Chondrocyte (in vitro differentiated cells): ENCODE data around the gene GRPEL2. TPM values are rescaled to one million over a fixed set of nuclear protein-coding genes. Genes with fewer than 3 reads are reported as not detected.

Source experiments
- DNase-seq: peaks from one replicate; pipeline ENCODE4 v3.0.0; 2021; ENCODE audit warnings: mixed read lengths, low spot score
- H3K27ac Mint-ChIP-seq: one replicate; pipeline ENCODE4 v1.8.0; 2021; ENCODE audit warnings: mild to moderate bottlenecking, moderate library complexity, mixed read lengths; ENCODE audit not compliant: unreplicated experiment
- H3K27me3 Mint-ChIP-seq: 2 replicates; pipeline ENCODE4 v1.8.0; 2021; ENCODE audit warnings: low read depth, mixed read lengths
- H3K36me3 Mint-ChIP-seq: 2 replicates; pipeline ENCODE4 v1.8.0; 2021; ENCODE audit warnings: low read depth, mixed read lengths
- H3K4me1 Mint-ChIP-seq: 2 replicates; pipeline ENCODE4 v1.8.0; 2021; ENCODE audit warnings: low read depth, mild to moderate bottlenecking, mixed read lengths
- H3K4me3 Mint-ChIP-seq: one replicate; pipeline ENCODE4 v1.8.0; 2021; ENCODE audit warnings: mild to moderate bottlenecking, moderate library complexity, mixed read lengths; ENCODE audit not compliant: unreplicated experiment
- H3K9me3 Mint-ChIP-seq: 2 replicates; pipeline ENCODE4 v1.8.0; 2021; ENCODE audit warnings: low read depth, mixed read lengths
- CTCF ChIP-seq: fragments of 200-600 bp; sonication (generic); IDR thresholded peaks from 2 replicates; pipeline ENCODE4 v1.5.0; 2021; ENCODE audit warnings: antibody characterized with exemption, mild to moderate bottlenecking, moderate library complexity
- total RNA-seq: library from RNA; stranded (reverse); gene quantifications from 3 replicates; pipeline ENCODE4 v1.2.1, GENCODE V29; 2021

Gene GRPEL2
- total RNA-seq, 1 donor from 2014 or later: 27.3 TPM

- TF ChIP-seq CTCF: no peak
- Mint-ChIP-seq H3K9me3 (no peaks in the 10 kb centered on the region), H3K4me1 (peaks cover 12% of the 10 kb centered on the region), H3K27ac (peak overlapping the region; percentile 25), H3K27me3 (no peaks in the 10 kb centered on the region), H3K36me3 (peaks cover 2% of the 10 kb centered on the region), H3K4me3 (no peak overlapping the region)
- DNase-seq: no peak
Measured at GRCh38 chr5:149360272-149360671, 15.0 kb downstream of the GRPEL2 start.

DNA sequence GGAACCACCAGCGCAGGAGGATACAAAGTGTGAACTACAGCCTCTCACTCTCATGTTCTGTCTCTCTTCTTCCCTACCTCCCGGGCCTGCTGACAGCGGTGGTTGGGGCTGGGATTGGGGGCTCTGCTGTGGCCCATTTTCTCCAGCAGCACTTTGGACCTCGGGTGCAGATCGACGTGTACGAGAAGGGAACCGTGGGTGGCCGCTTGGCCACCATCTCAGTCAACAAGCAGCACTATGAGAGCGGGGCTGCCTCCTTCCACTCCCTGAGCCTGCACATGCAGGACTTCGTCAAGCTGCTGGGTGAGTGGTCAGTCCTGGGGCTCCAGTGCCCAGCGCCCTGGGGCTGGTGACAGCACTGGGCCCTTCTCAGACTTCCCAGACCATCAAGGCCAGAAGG, 17.2 kb downstream of the GRPEL2 start:
- peaks cover 12% of the 10 kb centered on the region for H3K4me1 Mint-ChIP-seq
- H3K4me3 Mint-ChIP-seq: no peak overlapping the region
- TF ChIP-seq CTCF: no peak
- no peaks in the 10 kb centered on the region for H3K9me3 Mint-ChIP-seq
- H3K36me3 Mint-ChIP-seq: no peaks in the 10 kb centered on the region
- H3K27ac Mint-ChIP-seq: no peak overlapping the region
- no peaks in the 10 kb centered on the region for H3K27me3 Mint-ChIP-seq
- no peak for DNase-seq

GRCh38 chr5:149363358-149363757, 18.1 kb downstream of the GRPEL2 start:
- no peak for TF ChIP-seq CTCF
- Mint-ChIP-seq H3K4me1 (peaks cover 13% of the 10 kb centered on the region), H3K27ac (no peak overlapping the region), H3K36me3 (no peaks in the 10 kb centered on the region), H3K4me3 (no peak overlapping the region), H3K9me3 (no peaks in the 10 kb centered on the region), H3K27me3 (no peaks in the 10 kb centered on the region)
- no peak for DNase-seq

GRCh38 chr5:149363936-149364335, 18.6 kb downstream of the GRPEL2 start:
- no peaks in the 10 kb centered on the region for H3K36me3 Mint-ChIP-seq
- H3K27me3 Mint-ChIP-seq: no peaks in the 10 kb centered on the region
- H3K4me1 Mint-ChIP-seq: peaks cover 10% of the 10 kb centered on the region
- no peaks in the 10 kb centered on the region for H3K9me3 Mint-ChIP-seq
- H3K4me3 Mint-ChIP-seq: no peak overlapping the region
- no peak for TF ChIP-seq CTCF
- H3K27ac Mint-ChIP-seq: no peak overlapping the region
- DNase-seq: no peak

- no peak overlapping the region for H3K27ac Mint-ChIP-seq
- H3K4me1 Mint-ChIP-seq: peaks cover 10% of the 10 kb centered on the region
- no peaks in the 10 kb centered on the region for H3K27me3 Mint-ChIP-seq
- H3K4me3 Mint-ChIP-seq: no peak overlapping the region
- no peak for DNase-seq
- no peak for TF ChIP-seq CTCF
- no peaks in the 10 kb centered on the region for H3K36me3 Mint-ChIP-seq
- no peaks in the 10 kb centered on the region for H3K9me3 Mint-ChIP-seq
Measured at GRCh38 chr5:149364719-149365118, 19.4 kb downstream of the GRPEL2 start.
